ENCODE data around the gene MEIOSIN. TPM values are rescaled to one million over a fixed set of nuclear protein-coding genes. Genes with fewer than 3 reads are reported as not detected.

MEIOSIN gene
- total and polyA plus RNA-seq, 2 of the 4 experiments (the other 2 are of a cell fraction): not detected

DNA sequence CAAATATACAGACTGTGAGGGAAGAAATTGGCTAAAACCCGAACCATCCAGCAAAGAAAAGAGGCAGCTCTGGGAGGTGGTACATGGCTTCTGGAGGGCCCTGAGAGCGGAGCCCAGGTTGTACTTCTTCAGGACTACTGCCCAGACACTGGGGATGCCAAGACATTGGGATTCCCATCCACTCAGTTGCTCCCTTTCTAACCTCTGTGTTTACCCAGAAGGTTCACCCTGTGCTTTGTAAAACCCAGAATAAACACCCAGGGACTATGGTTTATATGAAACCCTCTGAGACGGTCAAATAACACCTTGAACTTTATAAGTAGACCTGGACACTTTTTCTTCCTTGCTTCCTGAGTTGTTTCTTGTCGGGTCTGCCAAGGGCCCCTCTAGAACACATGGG, 9.7 kb downstream of the MEIOSIN start:
- Histone ChIP-seq H3K14ac (replicated peaks; ENCODE audit: low read depth, low read length) (no peak overlapping the region), H3K56ac (ENCODE audit: extremely low read depth, insufficient read depth, low read length) (no peak overlapping the region), H2BK120ac (ENCODE audit: low read depth, low read length) (no peak overlapping the region), H3K4ac (ENCODE audit: low read depth, low read length) (no peak overlapping the region), H2BK20ac (ENCODE audit: low read depth, low read length) (no peak overlapping the region), H3K4me1 (ENCODE audit: control insufficient read depth, insufficient read depth, low read length) (no peaks in the 10 kb centered on the region), H4K5ac (ENCODE audit: low read depth, low read length) (no peak overlapping the region), H3K79me1 (ENCODE audit: low read depth in 1 of 2, low read length in 2 of 2) (no peaks in the 10 kb centered on the region), H2BK15ac (ENCODE audit: low read depth, low read length) (no peak overlapping the region), H4K8ac (ENCODE audit: low read depth in 2 of 2, low read length in 2 of 2) (no peak overlapping the region), H3K27me3 (ENCODE audit: control insufficient read depth, insufficient read depth, low read length) (peaks cover 22% of the 10 kb centered on the region), H2AFZ (replicated peaks; ENCODE audit: low read length, poor library complexity) (no peak overlapping the region), H4K20me1 (ENCODE audit: insufficient read depth, low read length) (no peaks in the 10 kb centered on the region), H4K91ac (ENCODE audit: insufficient read depth, low read depth, low read length) (no peak overlapping the region), H3K27ac (ENCODE audit: insufficient read depth, low read length) (no peak overlapping the region), H3K9ac (ENCODE audit: low read depth, low read length) (no peak overlapping the region), H3K9me1 (ENCODE audit: insufficient read depth, low read length) (no peaks in the 10 kb centered on the region), H3K23ac (ENCODE audit: low read depth, low read length) (no peak overlapping the region), H2AK5ac (ENCODE audit: low read depth, low read length) (no peak overlapping the region), H3K18ac (ENCODE audit: low read depth, low read length) (no peak overlapping the region), H2BK5ac (ENCODE audit: low read depth, low read length, poor library complexity, severe bottlenecking) (no peak overlapping the region), H2AK9ac (replicated peaks; ENCODE audit: low read depth, low read length, poor library complexity) (no peak overlapping the region), H3K36me3 (ENCODE audit: control insufficient read depth, insufficient read depth, low read length) (no peaks in the 10 kb centered on the region), H3K4me2 (ENCODE audit: low read depth, low read length) (no peak overlapping the region), H3K9me3 (ENCODE audit: control insufficient read depth, insufficient read depth, low read length) (no peaks in the 10 kb centered on the region), H3K4me3 (ENCODE audit: insufficient read depth, low read depth, low read length) (no peak overlapping the region)
- no peak for DNase-seq
- ChIA-PET CTCF (no interaction called here), POLR2A (ENCODE audit: unreplicated experiment) (no interaction called here)
- dilution Hi-C loops (cut with HindIII; ENCODE audit: low sequenced_read_pairs, unreplicated experiment): no loop called here
- WGBS, 2 experiments (ENCODE audit: extremely low coverage in 2 of 2, insufficient read length in 1 of 2): 43% methylated on average over 1 of the region's 4 CpGs; no CpG with 5 or more reads in 1 of the 2 experiments
- TF ChIP-seq RCOR1 (IDR thresholded peaks at IDR 0.05; ENCODE audit: insufficient replicate concordance, low read length) (no peak), NFE2L2 (IDR thresholded peaks at IDR 0.05; ENCODE audit: low read depth, low read length) (no peak), CEBPB (IDR thresholded peaks at IDR 0.05; ENCODE audit: low read depth, low read length) (no peak), SMC3 (IDR thresholded peaks at IDR 0.05; ENCODE audit: low read depth, low read length) (no peak), MXI1 (IDR thresholded peaks at IDR 0.05; ENCODE audit: borderline replicate concordance, low read depth, low read length) (no peak), MAZ (IDR thresholded peaks at IDR 0.05; ENCODE audit: borderline replicate concordance, low read depth, low read length) (no peak), RFX5 (IDR thresholded peaks at IDR 0.05; ENCODE audit: low read depth, low read length) (no peak), MAFK (IDR thresholded peaks at IDR 0.05; ENCODE audit: low read depth, low read length) (no peak), FOS (IDR thresholded peaks at IDR 0.05; ENCODE audit: low read depth, low read length) (no peak), BHLHE40 (IDR thresholded peaks at IDR 0.05; ENCODE audit: low read depth, low read length) (no peak), RAD21 (IDR thresholded peaks at IDR 0.05; ENCODE audit: low read length) (no peak), CHD1 (IDR thresholded peaks at IDR 0.05; ENCODE audit: low read depth, low read length) (no peak), POLR2A (IDR thresholded peaks at IDR 0.05; ENCODE audit: low read depth, low read length) (no peak)
- TF ChIP-seq, protein P1, sequence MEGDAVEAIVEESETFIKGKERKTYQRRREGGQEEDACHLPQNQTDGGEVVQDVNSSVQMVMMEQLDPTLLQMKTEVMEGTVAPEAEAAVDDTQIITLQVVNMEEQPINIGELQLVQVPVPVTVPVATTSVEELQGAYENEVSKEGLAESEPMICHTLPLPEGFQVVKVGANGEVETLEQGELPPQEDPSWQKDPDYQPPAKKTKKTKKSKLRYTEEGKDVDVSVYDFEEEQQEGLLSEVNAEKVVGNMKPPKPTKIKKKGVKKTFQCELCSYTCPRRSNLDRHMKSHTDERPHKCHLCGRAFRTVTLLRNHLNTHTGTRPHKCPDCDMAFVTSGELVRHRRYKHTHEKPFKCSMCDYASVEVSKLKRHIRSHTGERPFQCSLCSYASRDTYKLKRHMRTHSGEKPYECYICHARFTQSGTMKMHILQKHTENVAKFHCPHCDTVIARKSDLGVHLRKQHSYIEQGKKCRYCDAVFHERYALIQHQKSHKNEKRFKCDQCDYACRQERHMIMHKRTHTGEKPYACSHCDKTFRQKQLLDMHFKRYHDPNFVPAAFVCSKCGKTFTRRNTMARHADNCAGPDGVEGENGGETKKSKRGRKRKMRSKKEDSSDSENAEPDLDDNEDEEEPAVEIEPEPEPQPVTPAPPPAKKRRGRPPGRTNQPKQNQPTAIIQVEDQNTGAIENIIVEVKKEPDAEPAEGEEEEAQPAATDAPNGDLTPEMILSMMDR (conservative IDR thresholded peaks at IDR 0.05; ENCODE audit: low read depth, low read length): no peak
- TF ChIP-seq, protein P2, sequence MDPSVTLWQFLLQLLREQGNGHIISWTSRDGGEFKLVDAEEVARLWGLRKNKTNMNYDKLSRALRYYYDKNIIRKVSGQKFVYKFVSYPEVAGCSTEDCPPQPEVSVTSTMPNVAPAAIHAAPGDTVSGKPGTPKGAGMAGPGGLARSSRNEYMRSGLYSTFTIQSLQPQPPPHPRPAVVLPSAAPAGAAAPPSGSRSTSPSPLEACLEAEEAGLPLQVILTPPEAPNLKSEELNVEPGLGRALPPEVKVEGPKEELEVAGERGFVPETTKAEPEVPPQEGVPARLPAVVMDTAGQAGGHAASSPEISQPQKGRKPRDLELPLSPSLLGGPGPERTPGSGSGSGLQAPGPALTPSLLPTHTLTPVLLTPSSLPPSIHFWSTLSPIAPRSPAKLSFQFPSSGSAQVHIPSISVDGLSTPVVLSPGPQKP (IDR thresholded peaks at IDR 0.05; ENCODE audit: borderline replicate concordance, low read depth, low read length): no peak
- TF ChIP-seq, protein P3, sequence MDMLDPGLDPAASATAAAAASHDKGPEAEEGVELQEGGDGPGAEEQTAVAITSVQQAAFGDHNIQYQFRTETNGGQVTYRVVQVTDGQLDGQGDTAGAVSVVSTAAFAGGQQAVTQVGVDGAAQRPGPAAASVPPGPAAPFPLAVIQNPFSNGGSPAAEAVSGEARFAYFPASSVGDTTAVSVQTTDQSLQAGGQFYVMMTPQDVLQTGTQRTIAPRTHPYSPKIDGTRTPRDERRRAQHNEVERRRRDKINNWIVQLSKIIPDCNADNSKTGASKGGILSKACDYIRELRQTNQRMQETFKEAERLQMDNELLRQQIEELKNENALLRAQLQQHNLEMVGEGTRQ (IDR thresholded peaks at IDR 0.05; ENCODE audit: low read depth, low read length): no peak
- in situ Hi-C loops (cut with MboI; ENCODE audit: low sequenced_read_pairs): no loop called here
- intact Hi-C loops (cut with micrococcal nuclease): no loop called here
- no TSS peak for BruUV-seq (replicated peaks)
- ATAC-seq (ENCODE audit: low read depth): no peak
